H54 (cell line): ENCODE results near the gene ZCCHC14.

Experiments used
- DNase-seq: peaks from one replicate; pipeline ENCODE4 v3.0.0; 2011; ENCODE audit warnings: low spot score, mixed read lengths; ENCODE audit not compliant: insufficient read length
- FAIRE-seq: peaks from 3 replicates; lab custom pipeline; 2011; peaks lifted over from hg19 to GRCh38; lab: Jason Lieb, UNC
- POLR2A ChIP-seq: IDR thresholded peaks from 2 replicates; pipeline ENCODE4 v1.6.1; 2011; ENCODE audit warnings: low read depth, mild to moderate bottlenecking, low read length

Gene ZCCHC14

DNA sequence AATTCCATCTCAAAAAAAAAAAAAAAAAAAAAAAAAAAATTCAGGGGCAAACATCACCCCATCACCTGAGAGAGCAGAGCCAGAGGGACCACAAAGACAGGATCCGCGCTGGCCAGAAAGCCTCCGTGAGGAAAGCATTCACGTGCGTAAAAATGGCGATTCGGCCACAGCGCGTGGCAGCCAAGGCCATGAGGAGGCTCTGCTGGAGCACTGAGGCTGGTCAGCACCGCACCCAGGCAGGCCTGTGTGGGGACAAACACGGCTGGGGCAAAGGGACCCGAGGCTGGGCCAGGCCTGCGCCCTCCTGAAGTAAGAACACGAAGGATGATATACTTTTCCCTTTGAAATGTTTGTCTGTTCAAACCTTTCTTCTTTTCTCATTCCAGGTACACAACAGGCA is 55.5 kb downstream of the ZCCHC14 start:
- DNase-seq (no peak), FAIRE-seq (no peak)

DNA sequence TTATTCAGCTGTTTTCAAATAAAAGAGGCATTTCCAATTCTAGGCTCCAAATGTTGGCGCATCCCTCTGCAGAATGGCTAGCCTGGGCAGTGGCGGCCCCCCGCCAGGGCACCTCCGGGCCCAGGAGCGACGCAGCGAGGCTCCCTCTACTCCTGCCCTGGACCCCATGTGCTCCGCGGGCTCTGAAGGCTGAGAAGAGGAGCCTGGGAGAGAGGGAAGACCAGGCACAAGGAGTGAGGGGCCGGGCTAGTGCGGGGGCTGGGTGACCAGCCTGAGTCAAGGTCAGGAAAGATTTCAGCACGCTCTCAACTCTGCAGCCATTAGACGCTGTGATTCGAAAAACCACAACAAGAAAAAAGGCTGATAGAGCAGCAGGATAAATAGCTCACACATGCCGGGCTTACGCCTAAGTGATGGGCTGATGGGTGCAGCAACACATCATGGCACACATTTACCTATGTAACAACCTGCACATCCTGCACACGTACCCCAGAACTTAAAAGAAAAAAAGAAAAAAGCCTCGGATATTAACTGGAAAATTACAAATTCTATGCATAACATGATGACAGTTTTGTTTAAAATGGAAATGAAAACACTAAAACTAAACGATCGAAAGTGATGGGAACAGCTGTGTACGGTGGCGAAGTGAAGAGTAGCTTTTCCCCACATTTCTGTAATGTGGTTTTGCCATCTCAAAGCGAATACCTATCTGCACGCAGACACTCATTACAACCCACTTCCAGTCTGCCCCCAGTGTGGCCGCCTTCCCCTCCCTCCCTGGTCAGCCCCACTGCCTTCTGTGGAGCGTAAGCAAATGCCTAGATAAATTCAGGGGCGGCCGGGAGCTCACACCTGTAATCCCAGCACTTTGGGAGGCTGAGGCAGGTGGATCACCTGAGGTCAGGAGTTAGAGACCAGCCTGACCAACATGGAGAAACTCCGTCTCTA is 56.3 kb downstream of the ZCCHC14 start:
- DNase-seq = no peak
- no peak for FAIRE-seq
- TF ChIP-seq POLR2A = no peak

More for the DNA sequence above, 55.5 kb downstream of the ZCCHC14 start:
- TF ChIP-seq POLR2A = no peak

GRCh38 chr16:87435372-87436224 is 57.2 kb downstream of the ZCCHC14 start:
- FAIRE-seq (peak; percentile 52), DNase-seq (peak; percentile 16)

GRCh38 chr16:87434146-87434667 is 58.6 kb downstream of the ZCCHC14 start:
- no peak for TF ChIP-seq POLR2A
- FAIRE-seq = no peak
- no peak for DNase-seq

More at GRCh38 chr16:87435372-87436224, 57.2 kb downstream of the ZCCHC14 start:
- no peak for TF ChIP-seq POLR2A

DNA sequence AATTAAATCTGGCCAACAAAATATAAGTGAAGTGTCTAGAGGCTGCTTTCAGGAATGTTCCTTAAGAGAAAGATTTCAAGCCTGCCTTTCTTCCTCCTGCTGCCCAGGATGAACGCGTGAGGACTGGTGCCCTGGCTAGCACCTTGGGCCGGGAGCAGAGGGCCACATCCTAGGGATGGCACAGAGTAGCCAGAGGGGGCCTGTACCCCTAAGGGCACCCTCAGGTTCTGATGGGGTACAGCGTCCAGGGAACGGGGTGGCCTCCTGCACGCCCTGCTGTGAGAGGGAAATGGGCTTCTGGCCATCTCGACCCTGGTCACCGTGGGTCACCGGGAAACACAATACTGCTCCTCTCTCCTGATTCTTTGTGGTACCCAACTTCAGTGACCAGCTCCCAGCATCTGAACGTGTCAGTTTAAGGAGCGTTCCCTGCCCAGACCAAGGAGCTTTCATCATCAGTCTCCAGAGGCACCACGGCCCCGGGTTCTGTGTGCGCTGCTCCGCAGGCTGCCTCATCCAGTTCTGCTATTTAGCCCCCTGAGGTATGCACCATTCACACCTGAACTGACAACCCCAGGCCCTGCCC is 60.4 kb downstream of the ZCCHC14 start:
- FAIRE-seq (no peak), DNase-seq (no peak)
- no peak for TF ChIP-seq POLR2A

DNA sequence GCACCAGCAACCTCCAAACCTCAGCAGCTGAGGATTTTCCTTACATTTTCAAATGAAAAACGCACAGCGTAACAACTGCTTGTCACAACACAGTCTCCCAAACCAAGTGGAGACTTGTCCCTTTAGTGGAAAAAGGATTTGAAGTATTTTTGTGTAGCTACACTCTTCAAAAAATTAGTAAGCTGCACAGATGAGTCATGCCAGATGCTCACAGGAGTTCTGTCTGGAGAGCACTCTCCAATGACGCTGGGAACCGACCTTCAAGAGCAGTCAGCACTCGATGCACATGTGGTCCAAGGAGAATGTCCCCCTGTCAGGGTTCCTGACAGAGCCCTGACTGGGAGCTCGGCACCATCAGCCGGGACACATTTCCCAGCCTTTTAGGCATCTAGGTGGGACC is 60.9 kb downstream of the ZCCHC14 start:
- TF ChIP-seq POLR2A = no peak
- FAIRE-seq (peak; percentile 45), DNase-seq (peak; percentile 64)

DNA sequence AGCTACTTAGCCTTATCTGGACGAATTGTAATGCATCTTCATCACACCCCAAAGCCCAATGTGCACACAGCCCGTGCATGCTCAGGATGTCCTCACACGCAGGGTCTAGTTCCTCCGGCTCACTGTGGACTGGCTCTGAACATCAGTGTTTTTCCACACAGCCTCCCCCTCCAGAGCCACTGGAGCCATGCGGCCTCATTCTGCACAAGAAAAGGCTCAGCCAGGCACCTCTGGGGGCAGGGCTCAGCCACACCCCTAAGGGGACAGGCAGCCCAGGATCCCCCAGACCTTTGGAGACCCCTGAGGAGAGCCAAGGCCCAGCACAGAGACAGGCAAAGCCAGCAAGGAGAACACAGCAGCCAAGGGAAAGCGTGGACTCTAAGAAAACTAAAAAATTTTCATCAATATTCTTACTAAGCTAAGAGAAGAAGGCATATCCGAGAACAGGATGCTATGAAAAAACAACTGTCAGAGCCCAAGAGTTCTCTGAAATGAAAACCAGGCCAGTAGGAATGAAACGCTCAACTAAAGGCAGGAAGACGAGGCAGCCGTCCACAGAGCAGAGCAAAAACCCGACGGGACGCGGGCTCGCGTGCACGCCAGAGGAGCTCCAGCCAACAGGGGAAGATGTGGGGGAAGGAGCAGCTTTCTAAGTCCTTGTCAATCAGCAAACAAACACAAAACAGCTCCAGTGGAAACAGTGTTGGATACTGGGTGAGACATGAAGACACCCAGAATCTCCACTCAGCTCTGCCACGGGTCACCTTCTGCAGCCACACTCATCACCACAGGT is 66.2 kb downstream of the ZCCHC14 start:
- no peak for FAIRE-seq
- no peak for DNase-seq
- TF ChIP-seq POLR2A = no peak

DNA sequence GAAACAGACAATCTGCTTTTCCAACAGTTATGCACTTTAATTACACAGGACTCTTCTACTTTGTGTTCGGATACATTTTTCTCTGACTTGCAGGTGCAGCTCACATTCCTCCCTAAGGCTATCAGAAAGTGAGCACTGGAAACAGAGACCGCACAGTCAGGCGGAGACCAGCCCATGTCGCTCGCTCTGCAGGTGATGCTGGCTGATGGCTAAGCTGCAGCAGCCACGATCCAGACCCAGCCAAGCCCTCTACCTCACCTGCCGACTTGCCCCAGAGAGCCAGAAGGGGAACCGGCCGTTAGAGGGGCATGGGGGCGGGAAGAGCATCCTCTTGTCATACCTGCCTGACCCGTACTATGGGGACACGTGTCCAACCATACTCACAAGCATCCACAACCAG is 66.9 kb downstream of the ZCCHC14 start:
- TF ChIP-seq POLR2A = no peak
- no peak for DNase-seq
- FAIRE-seq = no peak

DNA sequence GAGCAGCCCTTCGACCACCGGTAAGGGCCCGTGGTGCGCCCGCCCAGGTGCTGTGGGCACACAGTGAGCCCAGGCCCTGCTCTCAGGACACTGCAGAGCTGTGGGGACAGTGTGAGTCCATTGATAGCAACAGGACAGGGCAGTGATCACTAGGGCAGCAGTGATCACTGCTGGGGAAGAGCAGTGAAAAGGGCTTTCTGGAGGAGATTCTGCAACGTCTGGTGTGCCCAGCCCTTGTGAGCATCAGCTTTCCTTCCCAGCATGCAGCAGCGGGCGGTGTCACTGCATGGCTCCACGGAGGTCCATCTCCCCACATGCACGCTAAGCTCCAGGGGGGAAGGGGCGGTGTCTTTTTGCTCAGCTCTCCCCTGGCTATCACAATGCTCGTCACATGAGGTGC is 68.6 kb downstream of the ZCCHC14 start:
- no peak for FAIRE-seq
- TF ChIP-seq POLR2A = no peak

DNA sequence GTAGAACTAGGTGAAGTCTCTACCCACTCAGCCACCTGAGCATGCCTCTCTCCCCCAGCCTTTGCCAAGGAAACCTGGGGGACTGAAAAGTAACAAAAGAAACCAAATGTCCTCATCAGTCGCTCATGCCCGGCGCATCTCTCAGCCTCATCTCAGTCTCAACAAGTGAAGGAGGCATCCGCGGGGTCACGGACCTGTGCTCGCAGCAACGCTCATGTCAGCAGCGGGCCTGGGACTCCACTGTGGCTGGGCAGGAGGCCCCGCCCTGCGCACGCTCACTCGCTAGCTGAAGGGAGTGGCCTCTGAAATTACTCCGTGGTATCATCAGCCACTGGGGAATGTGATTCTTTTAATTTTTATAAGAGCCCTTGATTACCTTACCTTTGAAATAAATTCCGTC is 69.4 kb downstream of the ZCCHC14 start:
- TF ChIP-seq POLR2A = no peak
- FAIRE-seq (no peak), DNase-seq (no peak)

More for the DNA sequence above, 68.6 kb downstream of the ZCCHC14 start:
- DNase-seq = no peak

DNA sequence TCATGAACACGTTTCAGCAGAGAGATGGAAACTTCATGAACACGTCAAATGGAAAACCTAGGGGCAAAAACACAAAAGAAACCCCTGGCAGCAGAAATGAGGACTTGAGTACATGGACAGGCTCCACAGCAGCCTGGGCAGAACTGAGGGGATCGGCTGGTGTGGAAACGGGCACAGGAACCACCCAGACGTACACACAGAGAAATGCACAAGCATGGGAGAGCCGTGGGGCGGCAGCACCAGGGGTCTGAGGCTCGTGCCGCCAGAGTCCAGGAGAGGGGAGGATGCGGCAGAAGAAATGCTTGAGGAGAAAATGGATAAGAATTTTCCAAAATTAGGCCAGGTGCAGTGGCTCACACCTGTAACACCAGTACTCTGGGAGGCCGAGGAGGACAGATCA is 70.7 kb downstream of the ZCCHC14 start:
- FAIRE-seq = no peak
- no peak for TF ChIP-seq POLR2A

GRCh38 chr16:87421003-87421912 is 71.6 kb downstream of the ZCCHC14 start:
- no peak for DNase-seq
- no peak for FAIRE-seq
- no peak for TF ChIP-seq POLR2A

More for the DNA sequence above, 70.7 kb downstream of the ZCCHC14 start:
- no peak for DNase-seq
